Kidney glomerular epithelial cell (primary cell): ENCODE data around the gene CACNG7.

Experiments used
- DNase-seq: peaks from one replicate; lab custom pipeline; 2025; lab: John Stamatoyannopoulos, UW

CACNG7 gene

DNA sequence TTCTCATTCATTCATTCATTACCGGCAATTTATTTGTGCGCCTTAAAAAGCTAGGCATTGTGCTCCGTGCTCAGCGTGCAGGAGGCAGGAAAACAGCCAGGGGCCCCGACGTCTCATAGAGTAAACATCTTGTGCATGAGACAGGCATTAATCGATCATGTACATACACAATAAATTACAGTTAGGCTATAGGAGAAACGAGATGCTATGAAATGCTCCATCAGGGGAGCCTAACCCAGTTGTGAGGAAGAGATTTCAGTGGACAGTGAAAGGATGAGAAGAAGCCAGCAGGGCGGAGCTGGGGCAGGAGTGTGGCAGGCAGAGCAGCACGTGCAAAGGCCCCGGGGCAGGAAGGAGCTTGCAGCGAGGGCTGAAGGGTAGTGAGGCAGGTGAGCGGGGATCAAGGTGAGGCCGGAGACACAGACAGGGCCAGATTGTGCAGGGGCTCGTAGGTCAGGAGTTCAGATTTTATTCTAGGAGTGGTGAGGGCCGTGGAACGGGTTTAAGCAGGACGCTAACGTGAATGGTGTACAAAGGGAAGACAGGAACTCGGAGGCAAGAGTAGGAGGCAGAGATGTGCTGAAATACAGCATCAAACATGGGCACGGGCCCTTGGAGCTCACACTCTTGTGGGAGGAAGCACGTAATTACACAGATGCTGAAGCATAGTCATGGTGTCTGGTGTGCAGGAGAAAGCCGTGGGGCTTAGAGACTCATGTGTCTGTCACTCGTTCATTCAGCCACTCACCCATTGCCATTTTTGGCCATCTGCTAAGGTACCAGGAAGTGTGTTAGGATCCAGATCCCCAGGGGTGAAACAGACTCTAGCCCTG is 74.6 kb downstream of the CACNG7 start:
- no peak for DNase-seq

DNA sequence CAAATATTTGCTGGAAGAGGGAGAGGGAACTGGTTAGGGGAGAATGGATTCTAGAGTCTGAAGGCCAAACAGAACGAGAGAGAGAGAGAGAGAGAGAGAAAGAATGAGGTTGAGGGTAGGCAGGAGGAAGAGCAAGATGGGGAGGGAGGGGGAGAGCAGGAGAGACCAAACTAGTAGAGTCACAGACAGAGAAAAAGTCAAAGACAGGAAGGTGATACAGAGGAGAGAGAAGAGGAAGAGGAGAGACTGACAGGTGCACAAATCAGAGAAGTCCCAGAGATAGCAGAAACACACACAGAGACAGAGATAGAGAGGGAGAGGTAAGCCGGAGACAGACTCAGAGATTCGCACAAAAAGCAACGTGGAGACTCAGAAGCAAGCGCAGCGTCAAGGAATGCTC is 76.8 kb downstream of the CACNG7 start:
- no peak for DNase-seq

DNA sequence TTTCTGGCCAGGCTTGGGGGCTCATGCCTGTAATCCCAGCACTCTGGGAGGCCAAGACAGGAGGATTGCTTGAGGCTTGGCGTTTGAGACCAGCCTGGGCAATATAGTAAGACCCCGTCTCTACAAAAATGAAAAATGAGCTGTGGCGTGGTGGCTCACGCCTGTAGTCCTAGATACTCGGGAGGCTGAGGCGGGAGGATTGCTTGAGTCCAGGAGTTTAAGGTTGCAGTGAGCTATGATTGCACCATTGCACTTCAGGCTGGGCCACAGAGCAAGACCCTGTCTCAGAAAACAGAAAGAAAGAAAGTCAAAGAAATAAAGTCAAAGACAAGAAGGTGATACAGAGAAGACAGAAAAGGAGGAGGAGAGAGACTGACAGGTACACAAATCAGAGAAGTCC is 79.9 kb downstream of the CACNG7 start:
- DNase-seq, result no peak

DNA sequence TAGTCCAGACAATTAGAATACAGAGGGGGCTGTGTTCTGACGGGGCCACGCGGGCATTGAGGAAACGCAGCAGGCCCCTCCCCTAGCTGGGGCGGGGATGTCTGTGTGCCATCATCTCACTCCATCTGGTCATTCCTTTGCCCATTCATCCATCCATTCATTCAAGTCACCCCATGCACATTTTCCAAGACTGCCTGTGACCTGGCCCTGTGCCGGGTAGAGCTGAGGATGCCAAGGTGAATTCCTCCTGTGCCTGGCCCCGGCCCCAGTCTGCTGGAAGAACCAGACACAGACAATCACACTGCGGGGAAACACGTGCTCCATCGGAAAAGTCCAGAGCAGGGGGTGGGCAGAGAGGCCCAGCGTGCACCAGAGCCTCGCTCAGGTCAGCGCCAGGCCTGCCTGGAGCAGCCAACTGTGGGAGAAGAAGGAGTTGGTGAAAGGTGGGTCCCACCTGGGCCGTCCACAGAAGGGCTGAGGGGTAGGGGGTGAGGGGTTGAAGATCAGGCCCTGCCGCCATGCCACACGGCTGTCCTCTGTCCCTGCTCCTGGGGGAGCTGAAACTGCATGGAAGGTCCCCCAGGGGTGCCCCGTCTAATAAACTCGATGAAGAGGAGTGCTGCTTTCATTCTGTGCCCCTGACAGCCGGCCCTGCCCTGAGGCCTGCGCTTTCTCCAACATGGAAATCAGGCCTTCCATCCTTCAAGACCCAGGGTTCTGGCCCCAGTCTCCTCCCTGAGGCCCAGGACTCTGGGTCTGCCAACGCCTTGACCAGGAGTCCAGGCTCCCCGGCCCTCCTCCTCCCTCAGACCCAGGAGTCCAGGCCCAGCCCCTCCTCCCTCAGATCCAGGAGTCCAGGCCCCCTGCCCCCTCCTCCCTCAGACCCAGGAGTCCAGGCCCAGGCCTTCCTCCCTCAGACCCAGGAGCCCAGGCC is 80.8 kb downstream of the CACNG7 start:
- DNase-seq, result peak; percentile 17

DNA sequence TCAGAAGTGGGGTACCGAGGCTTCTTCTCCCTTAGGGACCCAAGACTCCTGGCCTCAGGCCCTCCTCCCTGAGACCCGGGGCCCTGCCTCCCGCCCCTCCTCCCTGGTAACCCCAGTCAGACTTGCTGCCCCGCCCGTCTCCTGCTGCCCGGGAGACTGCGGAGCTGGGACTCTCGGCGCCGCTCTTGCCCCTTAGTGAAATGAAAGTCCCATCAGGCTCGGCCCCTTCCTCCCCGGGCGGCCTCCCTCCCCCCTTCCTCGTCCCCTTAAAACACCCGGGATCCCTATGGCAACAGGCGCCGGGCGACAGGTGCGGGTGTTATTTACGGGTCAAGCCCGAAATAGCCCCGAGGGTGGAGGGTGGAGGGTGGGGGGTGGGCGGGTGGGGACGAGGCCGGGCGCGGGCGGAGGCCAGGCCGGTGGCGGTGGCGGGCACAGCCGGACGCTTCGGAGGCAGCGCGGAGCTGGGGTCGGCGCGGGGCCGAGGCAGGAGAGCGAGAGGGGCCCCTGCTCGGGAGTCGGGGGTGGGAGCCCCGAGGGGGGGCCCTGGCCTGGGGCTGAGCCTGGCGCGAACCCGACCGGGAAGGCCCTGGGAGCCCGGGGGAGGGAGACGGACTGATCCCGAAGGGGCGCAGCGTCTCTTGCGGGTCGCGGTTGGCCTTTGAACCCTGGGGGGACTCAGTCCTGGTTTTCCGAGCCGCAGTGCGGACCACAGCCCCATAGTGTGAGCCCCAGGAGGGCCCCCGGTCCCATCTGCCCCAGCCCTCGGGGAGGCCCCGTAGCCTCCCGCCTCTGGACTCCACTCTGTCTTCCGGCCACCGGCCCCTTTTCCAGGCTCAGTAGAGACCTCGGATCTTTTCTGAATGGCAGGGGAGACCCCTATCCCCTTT is 82.4 kb downstream of the CACNG7 start, which contains the start of gene CACNG6:
TSS of gene CACNG6 (plus strand) at position 414 of the 890 bp plus-strand sequence. CDS start 1,241 bp downstream, outside the sequence.
- no peak for DNase-seq

DNA sequence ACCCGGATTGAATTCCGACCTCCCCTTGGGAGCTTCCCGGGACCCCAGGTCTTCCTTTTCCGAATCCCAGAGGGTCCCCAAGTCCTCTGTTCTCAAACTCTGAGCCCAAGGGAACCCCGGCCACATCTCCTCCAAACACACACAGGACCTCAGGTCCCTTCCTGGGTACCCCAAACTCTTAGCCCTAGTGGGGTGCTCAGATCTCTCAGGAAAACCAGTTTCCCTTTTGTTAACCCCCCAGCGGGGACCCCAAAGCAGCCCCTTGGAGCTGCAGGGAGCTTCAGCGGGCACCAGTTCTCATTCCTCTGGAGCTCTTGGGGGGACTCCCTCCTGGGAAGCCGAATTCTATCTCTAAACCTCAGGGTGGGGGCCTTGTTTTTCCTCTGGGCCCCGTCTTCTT is 83.1 kb downstream of the CACNG7 start:
- no peak for DNase-seq

DNA sequence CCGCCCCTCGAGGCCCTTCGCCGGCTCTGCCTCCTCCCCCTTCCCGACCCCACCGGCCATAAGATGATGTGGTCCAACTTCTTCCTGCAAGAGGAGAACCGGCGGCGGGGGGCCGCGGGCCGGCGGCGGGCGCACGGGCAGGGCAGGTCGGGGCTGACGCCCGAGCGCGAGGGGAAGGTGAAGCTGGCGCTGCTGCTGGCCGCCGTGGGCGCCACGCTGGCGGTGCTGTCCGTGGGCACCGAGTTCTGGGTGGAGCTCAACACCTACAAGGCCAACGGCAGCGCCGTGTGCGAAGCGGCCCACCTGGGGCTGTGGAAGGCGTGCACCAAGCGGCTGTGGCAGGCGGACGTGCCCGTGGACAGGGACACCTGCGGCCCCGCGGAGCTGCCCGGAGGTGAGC is 83.7 kb downstream of the CACNG7 start:
- DNase-seq, result no peak

DNA sequence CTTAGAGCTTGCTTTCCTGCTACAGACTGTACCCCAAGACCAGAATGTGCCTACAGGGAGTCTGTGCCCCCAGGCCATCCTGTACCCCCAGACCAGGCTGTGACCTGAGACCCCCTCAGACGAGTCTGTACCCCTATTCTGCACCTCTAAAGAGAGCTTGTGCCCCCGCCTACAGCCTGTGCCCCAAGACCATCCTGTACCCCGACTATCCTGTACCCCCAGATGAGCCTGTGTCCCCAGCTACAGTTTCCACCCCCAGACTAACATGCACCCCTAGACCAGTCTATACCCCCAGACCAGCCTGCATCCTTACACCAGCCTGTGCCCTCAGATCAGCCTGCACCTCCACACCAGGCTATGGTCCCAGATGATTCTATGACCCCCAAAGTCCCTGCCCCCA is 84.4 kb downstream of the CACNG7 start:
- DNase-seq, result no peak
